ENCODE data around the gene PICK1.
"Not testable (repeated sequence)": the region's sequence is repeated elsewhere in the genome, so short reads cannot be mapped to it uniquely, and the experiment has no call there.

The PICK1 gene

DNA sequence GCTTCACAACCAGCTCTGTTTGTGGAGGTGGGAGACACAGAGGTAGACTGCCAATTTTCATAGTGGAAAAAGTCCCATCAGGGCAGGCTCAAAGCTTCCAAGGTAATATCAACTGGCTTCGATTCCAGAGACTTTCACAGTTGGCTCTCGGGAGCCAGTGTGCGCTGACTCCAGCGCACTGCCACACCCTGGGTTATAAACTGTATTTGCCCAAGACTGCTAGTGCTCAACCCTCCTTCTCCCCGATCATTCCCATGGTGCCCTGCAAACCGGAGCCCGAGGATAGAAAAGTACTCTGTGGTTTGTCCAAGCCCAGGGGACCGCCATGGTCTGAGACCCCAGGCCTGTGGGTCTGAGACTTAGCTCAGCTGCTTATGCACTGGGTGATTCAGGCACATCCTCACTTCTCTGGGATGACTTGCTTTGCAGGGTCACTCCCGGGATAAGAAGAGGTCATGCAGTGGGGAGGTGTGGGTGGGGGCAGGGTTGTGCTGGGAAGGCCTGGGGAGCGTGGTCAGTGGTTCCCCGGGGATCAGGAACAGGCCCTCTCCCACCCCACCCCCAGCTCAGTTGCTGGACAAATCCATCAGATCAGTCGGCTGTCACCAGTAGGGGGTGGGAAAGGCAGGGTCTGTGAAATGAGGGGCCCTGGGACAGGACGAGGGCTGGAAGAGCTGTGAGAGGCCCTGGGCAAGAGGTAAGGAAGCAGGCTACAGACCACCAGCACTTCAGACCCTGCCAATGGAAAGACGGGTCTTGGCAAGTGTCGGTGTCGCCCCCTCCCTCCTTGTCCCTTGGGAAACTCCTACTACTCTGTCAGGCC lies 26.7 kb upstream of the PICK1 start:
- no peak for DNase-seq (ENCODE audit: low spot score)

DNA sequence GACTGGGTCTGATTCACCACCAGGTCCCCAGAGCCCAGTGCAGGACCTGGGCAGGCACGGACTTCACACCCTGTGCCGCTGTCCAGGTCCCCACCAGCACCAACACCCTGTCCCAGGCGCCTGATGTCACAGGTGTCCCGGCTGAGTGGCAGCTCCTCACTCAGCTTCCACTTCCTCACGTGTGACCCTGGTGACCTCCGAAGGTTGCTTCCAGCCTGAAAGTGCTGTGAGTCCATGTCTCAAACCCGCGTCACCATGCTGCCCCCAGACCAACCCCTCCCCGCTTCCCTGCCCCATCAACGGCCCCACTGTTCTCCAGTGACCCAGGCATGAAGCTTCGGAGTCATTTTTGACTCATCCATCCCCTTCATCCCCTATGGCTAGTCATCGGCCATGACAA lies 25.7 kb upstream of the PICK1 start:
- DNase-seq (ENCODE audit: low spot score): no peak

DNA sequence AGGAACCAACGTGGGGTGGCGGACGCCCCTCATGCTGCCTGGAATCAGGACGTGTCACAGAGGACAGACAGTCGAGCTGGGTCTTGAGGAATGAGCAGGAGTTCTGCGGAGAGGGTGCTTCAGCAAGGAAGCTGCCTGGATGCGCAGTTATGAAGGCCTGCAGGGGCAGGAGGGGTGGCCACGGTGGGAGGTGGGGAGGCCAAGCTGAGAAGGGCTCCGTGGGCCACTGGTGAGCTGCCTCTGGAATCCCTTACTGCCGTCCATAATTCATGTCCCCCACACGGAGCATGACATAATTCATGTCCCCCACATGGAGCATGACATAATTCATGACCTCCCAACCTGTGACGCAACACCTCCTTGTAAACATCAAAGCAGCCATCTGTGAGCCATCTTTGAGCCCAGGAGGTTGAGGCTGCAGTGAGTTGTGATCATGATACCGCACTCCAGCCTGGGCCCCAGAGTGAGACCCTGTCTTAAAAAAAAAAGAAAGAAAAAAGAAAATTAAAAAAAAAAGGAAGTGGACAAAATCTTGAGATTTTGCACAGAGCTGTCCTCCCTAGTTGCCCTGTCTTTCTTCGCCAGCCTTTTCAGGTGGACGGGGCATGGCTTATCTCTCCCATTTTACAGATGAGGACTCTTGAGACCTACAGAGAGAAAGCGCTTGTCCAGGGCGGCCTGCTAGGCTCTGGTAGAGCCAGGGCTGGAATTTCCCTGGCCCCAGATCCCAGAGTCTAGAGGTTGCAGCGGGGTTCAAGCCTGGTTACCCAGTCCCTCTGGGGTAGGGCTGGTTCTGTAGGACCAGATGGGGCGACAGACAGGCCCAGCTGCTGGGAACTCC lies 24.3 kb upstream of the PICK1 start:
- peak; percentile 50 for DNase-seq (ENCODE audit: low spot score)

DNA sequence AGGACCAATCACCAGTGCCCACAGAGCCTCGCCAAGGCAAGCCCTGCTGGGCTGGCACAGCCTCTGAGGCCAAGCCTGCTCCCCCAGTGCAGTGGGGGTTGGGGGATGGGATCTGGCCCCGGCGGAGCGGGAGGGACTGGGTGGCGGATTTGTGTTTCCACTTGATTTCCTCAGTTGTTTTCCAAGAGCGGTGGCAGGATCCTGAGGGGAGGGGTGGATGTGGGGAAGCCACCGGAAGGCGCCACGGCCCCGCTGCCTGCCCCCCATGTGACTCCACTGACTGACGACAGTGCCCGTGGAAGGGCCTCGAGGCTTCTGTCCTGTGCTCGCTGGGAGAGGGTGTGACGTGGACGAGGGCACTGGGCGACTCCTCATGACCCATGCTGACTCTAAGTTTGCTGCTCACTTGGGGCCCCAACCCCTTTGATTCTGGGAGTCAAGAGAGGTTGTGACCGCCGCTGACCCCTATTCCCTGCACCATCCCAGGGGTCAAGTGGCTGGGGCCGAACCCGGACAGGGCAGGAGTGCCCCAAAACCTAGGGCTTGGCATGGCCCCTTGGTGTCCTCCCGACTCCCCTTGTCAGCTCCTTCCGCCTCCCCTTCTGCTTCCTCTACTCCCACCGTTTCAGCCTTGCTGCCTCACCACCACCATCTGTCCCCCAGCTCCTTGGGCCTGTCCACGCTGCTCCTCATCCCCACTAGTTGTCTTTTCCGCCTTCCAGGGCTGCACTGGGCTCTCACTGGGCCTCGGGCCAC lies 23.5 kb upstream of the PICK1 start:
- no peak for DNase-seq (ENCODE audit: low spot score)

DNA sequence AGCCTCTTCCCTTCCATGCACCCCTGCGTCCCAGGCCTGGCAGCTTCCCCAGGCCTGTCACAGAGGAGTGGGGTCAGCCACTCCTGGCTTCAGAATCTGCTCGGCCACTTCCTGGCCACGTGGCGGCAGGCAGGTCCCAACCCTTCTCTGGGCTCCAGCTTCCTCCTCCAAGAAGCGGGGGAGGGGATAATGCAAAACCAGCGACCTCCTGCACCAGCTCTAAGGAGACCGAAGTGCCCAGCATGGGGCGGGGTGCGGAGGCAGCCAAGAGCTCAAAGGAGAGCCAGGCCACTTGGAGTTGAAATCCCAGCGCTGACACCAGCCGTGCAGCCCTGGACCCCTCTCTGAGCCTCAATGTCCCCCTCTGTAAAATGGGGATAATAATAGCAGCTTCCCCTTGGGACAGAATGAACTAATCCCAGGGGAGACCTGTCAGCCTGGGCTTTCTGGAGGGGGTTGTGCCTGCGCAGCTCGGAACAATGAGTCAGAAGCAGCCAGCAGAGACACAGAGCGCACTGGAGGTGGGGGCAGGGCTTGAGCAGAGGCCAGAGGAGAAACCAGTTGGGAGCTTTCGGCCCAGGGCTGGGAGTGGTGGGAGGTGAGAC lies 22.8 kb upstream of the PICK1 start:
- DNase-seq (ENCODE audit: low spot score): peak; percentile 97

DNA sequence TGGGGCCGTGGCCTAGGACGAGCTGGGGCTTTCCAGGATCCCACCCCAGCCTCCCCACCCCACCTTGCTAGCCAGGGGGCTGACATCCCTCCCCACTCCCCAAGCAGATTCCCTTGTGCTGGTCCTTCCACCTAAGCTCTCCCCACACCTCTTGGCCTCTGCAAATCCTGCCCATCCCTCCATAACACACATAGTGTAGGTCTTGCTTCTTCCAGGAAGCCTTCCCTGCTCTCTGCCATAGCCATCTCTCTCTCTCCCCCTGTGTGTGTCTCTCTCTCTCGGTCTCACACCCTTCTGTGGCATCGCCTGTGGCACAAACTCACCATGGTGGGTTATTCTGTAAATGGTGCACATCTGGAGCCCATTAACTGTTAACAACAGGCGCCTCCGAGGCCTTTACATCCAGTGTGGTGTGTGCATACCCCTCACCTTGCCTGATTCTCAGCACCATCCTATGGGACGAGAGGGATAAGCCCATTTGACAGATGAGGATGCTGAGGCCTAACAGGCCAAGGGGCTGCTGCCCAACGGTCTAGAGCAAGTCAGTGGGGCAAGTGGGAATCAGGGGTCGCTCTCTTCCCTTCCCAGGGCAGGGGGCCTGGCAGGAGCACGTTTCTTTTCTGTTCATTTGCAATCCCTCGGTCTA lies 22.2 kb upstream of the PICK1 start:
- DNase-seq (ENCODE audit: low spot score): no peak

DNA sequence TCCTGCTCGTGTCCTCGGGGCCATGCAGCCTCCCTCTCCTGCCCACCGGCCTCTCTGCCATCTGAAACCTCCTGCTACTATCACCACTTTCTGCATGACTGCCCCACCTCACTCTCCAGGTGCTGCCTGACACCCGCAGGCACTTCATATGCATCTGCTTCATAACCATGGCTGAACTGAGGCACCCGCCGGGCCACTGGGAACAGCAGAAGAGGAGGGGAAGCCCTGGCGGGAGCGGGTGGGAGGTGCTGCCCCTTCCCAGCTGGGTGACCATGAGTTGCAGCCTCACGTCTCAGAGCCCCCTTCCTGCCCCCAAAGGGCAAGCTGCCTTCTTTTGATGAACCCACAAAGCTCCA lies 21.7 kb upstream of the PICK1 start:
- no peak for DNase-seq (ENCODE audit: low spot score)

DNA sequence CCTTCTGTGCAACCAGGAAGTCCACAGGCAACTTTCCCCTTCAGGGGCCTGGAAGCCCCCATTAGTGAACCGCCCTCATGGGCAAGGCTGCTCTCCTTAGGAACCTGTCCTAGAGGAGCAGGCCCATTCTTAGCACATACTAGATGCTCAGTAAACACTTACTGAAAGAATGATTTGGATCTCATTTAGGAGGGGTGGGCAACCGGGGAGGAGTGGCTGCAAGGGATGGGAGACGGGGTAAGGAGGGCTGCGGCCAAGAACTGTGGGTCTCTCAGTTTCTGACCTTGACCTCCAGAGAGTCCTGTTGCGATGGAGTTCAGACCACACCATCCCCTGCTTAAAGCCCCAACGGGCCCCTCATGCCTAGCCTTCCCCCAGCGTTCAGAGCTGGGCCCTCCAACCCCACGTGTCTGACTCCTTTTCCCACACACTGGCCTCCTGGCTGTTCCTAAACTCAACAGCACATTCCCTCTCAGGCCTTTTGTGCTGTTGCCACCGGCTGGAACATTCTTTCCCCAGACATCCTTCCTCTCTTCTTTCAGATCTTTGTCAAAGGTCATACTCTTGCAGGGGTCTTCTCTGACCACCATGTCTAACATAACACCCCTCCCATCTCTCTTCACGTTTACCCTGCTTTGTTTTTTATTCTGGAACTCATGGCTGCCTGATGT lies 20.7 kb upstream of the PICK1 start:
- no peak for DNase-seq (ENCODE audit: low spot score)

DNA sequence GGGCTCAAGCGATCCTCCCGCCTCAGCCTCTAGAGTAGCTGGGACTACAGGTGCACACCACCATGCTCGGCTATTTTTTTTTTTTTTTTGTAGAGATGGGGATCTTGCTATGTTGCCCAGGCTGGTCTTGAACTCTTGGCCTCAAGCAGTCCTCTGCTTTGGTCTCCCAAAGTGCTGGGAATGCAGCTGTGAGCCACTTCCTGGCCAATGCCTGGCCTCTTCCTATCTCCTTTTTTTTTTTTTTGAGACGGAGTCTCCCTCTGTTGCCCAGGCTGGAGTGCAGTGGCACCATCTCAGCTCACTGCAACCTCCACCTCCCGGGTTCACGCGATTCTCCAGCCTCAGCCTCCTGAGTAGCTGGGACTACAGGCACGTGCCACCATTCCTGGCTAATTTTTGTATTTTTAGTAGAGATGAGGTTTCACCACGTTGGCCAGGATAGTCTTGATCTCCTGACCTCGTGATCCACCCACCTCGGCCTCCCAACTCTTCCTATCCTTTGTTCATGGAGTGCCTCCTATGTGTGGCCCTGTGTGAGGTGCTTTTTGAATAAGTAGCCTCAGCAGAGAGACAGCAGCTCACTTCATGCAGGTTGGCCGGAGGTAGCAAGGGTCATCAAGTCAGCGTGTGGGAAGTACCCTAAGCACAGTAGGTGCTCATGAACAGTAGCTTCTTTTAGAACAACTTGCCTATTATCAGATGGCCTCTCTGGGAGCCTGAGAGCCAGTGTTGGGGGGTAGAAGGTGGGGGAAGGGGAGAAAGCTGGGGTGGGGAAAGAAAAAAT lies 19.6 kb upstream of the PICK1 start:
- DNase-seq (ENCODE audit: low spot score): not testable (repeated sequence)

DNA sequence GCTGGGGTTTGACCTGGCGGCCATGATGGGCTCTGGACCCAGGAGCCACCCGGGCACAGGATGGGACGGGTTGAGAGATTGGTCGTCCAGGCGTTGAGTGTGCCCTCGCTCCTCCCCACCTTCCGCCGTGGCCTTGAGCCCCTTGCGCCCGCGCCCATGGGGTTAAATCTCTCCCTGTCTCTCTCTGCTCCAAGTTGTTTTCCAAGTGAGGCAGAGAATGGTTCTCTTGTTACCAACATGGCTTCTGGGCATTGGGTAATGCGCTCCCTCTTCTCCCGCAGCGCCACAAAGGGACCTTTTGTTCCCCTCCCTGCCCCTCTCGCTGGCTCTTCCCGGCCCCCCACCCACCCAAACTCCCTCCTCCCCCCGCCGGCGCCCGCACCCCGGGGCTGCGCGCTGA lies 18.8 kb upstream of the PICK1 start:
- DNase-seq (ENCODE audit: low spot score): no peak

DNA sequence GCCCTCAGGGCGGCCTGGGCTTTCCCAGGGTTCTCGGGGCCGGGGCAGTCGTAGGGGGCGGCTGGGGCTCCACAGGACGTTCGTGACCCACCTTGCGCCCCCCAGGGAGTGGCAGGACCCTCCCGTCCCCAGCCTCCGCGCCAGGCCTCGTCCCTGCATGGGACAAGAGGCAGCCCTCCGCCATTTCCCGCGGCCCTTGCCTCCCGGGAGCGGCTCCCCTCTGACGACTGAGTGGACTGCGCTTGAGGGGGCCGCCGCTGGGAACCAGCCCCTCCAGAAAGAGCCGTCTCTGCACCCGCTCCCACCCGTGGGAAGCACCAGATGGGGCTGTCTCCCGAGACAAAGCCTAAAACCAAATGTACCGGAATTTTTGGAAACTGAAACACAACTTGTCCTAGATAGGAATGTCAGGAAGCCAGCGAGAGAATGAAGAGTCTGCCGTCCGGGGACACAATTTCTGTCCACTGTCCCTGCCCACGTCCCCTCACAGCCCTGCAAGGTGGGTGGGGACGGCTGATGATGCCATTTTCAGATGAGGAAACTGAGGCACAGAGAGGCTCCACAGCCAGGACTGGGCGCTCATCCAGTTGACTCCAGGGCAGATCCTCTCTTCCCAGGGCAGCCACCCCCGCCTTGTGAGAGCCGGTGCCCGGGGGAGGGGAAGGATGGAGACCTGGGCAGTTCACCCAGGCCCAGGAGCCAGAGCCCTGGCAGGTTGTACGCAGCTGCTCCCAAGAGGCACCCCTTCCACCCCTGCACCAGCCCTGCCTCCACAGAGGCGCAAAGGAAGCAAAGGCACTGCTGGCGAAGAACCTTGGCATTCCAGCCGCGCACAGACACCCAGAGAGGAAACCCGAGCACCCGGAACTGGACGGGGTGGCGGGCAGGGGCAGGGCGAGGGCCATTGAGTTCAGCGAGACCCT lies 18.1 kb upstream of the PICK1 start:
- DNase-seq (ENCODE audit: low spot score): no peak

DNA sequence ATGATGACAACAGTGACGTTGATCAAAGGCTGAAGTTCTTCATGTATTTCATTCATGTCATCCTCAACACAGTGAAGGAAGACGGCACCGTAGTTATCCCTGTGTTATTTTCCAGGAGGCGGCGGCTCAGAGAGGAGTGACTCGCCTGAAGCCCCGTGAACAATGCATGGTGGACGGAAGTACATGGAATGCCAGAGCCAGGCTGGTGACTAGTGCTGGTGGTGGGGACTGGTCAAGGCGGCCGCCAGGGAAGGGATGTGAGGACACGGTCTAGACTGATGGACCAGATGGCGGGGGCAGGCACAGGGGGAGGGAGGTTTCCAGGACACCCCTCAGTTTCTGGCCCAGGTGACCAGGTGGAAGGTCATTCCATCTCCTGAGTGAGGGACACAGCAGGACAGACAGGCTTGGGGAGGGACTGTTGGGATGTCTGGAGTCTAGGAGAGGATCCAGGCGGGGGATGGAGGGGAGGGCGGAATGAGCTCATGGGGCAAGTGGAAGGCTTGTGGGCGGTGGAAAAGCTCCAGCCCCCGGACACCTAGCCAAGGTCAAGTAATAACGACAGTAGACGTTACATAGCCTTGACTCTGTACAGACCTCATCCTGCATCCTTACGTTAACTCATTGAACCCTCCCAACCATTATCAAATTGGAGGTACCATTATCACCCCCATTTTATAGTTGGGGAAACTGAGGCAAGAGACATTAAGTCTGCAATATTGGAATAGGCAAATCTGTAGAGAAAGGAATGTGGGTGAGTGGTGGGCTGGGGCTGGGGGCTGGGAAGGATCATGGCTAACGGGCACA lies 16.0 kb upstream of the PICK1 start:
- DNase-seq (ENCODE audit: low spot score): no peak

DNA sequence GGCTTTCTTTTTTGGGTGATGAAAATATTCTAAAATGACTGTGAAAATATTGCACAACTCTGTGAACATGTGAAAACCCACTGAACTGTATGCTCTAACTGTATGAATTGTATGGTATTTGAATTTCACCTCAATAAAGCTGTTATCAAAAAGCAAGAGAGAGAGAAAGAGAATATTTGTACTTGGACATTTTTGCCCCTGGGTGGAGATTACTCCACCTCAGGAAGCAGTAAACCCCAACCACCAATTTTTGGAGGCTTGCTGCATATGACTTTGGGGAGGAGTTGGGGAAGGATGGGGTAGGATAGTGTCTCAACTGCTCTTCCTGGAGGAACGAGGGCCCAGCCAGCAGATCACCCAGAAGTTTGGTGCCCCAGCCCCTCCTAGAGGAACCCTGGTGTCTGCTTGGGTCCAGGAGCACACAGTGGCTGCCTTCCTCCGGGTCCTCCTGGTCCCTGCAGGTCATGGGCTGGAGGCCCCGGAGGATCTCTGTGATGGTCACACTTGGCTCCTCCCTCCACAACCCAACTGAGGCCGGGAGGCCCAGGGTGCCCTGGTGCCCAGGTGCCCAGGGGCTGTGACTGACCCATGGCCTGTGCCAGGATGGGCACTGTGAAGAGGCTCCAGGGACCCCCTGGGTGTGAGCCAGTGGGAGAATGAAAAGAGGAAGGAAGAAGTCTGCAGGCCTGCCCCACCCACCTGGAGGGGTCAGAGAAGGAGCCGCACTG lies 15.3 kb upstream of the PICK1 start:
- no peak for DNase-seq (ENCODE audit: low spot score)

DNA sequence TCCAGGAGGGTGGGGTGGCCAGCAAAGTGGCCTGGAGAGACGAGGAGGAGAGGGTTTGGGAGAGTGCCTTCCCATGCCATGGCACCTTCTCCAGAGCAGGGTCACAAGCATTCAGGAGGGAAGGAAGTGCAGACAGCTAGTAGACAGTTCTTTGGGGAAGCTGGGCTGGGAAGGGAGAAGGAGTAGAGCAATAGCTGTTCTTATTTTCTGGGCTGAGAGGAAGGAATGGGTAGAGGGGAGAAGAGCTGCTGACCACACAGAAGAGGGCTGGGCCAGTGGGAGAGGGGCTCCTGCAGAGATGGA lies 14.8 kb upstream of the PICK1 start:
- DNase-seq (ENCODE audit: low spot score): no peak

DNA sequence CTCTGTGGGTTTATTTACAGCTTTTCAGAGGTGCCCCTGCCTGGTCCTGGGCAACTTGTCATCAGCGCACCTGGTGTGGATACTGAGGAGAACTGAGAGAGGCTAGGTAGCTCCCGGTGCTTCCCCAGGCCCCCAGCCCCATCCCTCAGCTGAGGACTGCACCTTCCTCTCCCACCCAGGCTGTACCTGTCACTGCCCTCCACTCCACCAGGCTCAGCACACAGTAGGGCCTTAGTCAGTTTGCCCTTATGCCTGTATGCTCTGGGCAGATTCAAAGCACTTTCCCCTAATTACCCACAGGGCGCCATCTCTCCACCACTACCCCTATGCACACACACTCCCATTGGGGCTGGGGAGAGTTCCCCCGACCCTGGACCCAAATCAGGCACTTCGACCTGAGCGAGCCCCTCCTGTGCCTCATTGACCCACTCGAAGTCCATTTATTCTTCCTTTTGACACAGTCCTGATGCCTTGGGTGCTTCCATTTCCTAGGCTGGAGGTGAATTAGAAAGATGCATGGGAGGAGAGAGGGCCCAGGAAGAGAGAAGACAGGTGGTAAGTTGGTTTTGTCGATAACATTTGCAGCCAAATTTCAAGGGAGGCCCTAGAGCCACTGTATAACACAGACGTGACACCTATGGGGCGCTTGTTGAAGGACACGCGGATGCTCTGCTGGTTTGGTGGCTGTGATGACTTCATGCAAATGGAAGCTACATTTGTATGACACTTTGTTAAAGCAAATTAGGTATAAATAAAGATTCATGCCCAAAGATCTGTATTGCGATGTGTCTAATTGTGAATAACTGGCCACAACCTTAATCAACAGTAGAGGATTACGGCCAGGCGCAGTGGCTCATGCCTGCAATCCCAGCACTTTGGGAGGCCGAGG lies 13.8 kb upstream of the PICK1 start:
- no peak for DNase-seq (ENCODE audit: low spot score)

DNA sequence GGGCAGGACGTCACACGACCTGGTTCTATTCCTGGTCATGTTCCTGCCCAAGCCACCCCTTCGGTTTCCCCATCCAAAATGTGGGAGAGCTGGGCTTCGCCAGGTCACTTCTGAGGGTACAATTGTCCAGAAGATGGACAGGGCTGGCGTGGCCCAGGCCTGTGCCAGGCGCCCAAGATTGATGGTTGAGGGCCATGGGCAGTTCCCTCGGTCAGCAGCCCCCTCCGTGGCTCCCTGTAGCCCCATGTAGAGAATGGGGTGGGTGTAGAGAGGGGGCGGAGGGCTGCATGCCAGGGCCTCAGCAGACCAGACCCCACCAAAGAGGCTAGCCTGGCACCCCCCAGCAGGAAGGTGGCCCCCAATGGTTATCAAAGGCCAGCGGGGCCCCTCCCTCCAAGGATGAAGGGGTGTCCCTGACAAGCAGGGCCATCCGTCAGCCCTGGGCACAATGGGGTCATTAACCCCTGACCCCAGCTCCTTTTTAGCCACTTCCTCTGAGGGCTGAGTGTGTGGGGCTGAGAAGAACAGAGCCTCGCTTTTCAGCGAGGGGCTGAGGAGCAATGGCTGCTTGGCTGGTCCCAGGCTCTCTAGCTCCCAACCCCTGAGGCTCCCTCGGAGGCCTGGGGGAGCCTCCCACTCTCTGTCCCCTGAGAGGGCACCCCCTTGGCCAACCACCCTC lies 11.0 kb upstream of the PICK1 start:
- no peak for DNase-seq (ENCODE audit: low spot score)
